Measurements from ENCODE around the gene PARN.

DNA sequence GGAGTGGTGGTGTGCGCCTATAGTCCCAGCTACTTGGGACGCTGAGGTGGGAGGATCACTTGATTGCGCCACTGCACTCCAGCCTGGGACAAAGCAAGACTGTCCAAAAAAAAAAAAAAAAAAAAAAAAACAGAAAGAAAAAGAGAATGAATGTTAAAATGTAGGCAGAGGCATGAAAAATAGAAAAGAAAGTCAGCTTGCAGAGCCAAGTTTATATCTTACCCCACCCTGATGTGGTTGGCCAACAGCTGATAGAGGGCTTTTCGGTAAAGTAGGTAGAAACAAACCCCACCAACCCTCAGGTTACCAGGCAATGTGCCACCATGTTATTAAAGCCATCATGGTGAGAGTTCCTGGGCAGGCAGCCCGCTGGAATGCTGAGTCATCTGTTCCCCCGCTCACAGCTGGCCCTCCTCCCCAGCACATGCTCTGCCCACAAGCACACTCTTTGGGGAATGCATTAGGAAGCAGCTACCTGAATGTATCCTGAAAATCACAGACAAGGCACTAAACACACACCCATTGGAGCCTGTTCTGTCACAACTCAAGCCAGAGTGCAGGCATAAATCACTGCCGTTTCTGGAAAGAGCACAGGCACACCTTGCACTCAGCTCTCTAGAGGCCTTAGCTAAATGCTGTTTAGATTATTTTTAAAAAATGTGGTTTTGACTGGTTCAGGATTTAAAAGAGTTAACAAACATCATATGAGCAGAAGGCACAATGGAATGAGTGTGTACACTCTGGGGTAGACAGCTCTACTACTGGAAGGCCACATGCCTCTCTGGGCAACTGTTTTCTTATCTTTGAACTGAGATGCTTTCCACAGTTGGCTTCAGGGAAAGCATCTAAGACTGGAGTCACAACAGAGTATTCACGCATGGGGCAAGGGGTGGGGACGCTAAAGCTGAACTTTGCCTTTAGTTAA, 128.5 kb downstream of the PARN start:
- TF ChIP-seq, protein P1, sequence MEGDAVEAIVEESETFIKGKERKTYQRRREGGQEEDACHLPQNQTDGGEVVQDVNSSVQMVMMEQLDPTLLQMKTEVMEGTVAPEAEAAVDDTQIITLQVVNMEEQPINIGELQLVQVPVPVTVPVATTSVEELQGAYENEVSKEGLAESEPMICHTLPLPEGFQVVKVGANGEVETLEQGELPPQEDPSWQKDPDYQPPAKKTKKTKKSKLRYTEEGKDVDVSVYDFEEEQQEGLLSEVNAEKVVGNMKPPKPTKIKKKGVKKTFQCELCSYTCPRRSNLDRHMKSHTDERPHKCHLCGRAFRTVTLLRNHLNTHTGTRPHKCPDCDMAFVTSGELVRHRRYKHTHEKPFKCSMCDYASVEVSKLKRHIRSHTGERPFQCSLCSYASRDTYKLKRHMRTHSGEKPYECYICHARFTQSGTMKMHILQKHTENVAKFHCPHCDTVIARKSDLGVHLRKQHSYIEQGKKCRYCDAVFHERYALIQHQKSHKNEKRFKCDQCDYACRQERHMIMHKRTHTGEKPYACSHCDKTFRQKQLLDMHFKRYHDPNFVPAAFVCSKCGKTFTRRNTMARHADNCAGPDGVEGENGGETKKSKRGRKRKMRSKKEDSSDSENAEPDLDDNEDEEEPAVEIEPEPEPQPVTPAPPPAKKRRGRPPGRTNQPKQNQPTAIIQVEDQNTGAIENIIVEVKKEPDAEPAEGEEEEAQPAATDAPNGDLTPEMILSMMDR (IDR thresholded peaks at IDR 0.05): no peak
- no peak for TF ChIP-seq POLR2A (IDR thresholded peaks at IDR 0.05)
